Endothelial cell of umbilical vein (primary cell): Measurements from ENCODE around the gene NOSIP. TPM values are rescaled to one million over a fixed set of nuclear protein-coding genes. Genes with fewer than 3 reads are reported as not detected.
A peak's percentile ranks its signal among the peaks of the same experiment; 100 is the strongest.

ENCODE experiments used
- BruUV-seq: library from RNA; stranded (reverse); fragments of 400-500 nt; replicated peaks from 2 replicates; lab custom pipeline; 2021; lab: Mats Ljungman, UMichigan
- CTCF ChIA-PET: fragments of 300-600, 350-600 bp; sonication (Branson Sonifier 250); formaldehyde crosslinking; loops from one replicate; lab custom pipeline; 2021; ENCODE audit warnings: antibody characterized with exemption, inconsistent platforms; lab: Charles Lee
- POLR2A ChIA-PET: fragments of 300-600, 350-600 bp; sonication (Branson Sonifier 250); formaldehyde crosslinking; loops from one replicate; lab custom pipeline; 2021; ENCODE audit warnings: antibody characterized with exemption, inconsistent platforms; lab: Charles Lee
- DNase-seq: peaks from one replicate; pipeline ENCODE4 v3.0.0-alpha.2; 2011; ENCODE audit warnings: low read depth, low spot score
- FAIRE-seq: peaks from 2 replicates; lab custom pipeline; 2011; peaks lifted over from hg19 to GRCh38; lab: Jason Lieb, UNC
- H2AFZ ChIP-seq: 2 replicates; pipeline ENCODE4 v1.6.0; 2012; ENCODE audit warnings: low read depth, low read length, control low read depth, inconsistent platforms
- H3K27ac ChIP-seq: 2 replicates; pipeline ENCODE4 v1.5.1; 2011; ENCODE audit warnings: low read depth, mild to moderate bottlenecking, control low read depth, low read length, moderate library complexity; ENCODE audit not compliant: insufficient read depth
- H3K27me3 ChIP-seq, 2 experiments: 2 replicates each; pipeline versions ENCODE4 v1.6.0 to v1.6.1; 2011; ENCODE audit warnings: low read length in 2 of 2, mixed read lengths in 1 of 2; ENCODE audit not compliant: control insufficient read depth in 2 of 2, insufficient read depth in 2 of 2
- H3K36me3 ChIP-seq, 2 experiments: 2 replicates in 1 of 2; 3 replicates in 1 of 2; pipeline ENCODE4 v1.5.1; 2011; ENCODE audit warnings: low read length in 2 of 2, mild to moderate bottlenecking in 1 of 2, moderate library complexity in 1 of 2; ENCODE audit not compliant: control insufficient read depth in 2 of 2, insufficient read depth in 2 of 2; ENCODE audit errors: extremely low read depth in 1 of 2
- H3K4me1 ChIP-seq: 3 replicates; pipeline ENCODE4 v1.5.1; 2011; ENCODE audit warnings: mild to moderate bottlenecking, low read length; ENCODE audit not compliant: control insufficient read depth, insufficient read depth; ENCODE audit errors: extremely low read depth
- H3K4me2 ChIP-seq: 2 replicates; pipeline ENCODE4 v1.6.1; 2011; ENCODE audit warnings: low read length, control low read depth, mixed read lengths; ENCODE audit not compliant: insufficient read depth
- H3K4me3 ChIP-seq, 3 experiments: fragments of 200-600 bp in 1 of 3; sonication (generic), shearing (Covaris generic) in 1 of 3; replicated peaks in 1 of 3; 2 replicates each; pipeline ENCODE4 v1.5.1; 2011 to 2016; ENCODE audit warnings: control low read depth in 3 of 3, low read length in 3 of 3, mild to moderate bottlenecking in 2 of 3, inconsistent platforms in 1 of 3, low read depth in 1 of 3, moderate library complexity in 1 of 3; ENCODE audit not compliant: insufficient read depth in 1 of 3
- H3K79me2 ChIP-seq: 2 replicates; pipeline ENCODE4 v1.6.0; 2012; ENCODE audit warnings: low read length, inconsistent platforms; ENCODE audit not compliant: control insufficient read depth, insufficient read depth
- H3K9ac ChIP-seq: replicated peaks from 2 replicates; pipeline ENCODE3; 2011; ENCODE audit warnings: low read length, control low read depth; ENCODE audit not compliant: insufficient read depth; ENCODE audit errors: extremely low read depth
- H3K9me1 ChIP-seq: replicated peaks from 3 replicates; pipeline ENCODE4 v1.6.0; 2011; ENCODE audit warnings: mild to moderate bottlenecking, low read length; ENCODE audit not compliant: control insufficient read depth, insufficient read depth; ENCODE audit errors: extremely low read depth
- H3K9me3 ChIP-seq: replicated peaks from 2 replicates; pipeline ENCODE4 v1.5.1; 2012; ENCODE audit warnings: low read length, inconsistent platforms; ENCODE audit not compliant: control insufficient read depth, insufficient read depth
- H4K20me1 ChIP-seq: replicated peaks from 2 replicates; pipeline ENCODE3; 2011; ENCODE audit warnings: mild to moderate bottlenecking, low read length; ENCODE audit not compliant: control insufficient read depth, insufficient read depth; ENCODE audit errors: extremely low read depth
- CTCF ChIP-seq, 2 donors: IDR thresholded peaks; 1 replicate in 1 of 2; 2 replicates in 1 of 2; pipeline ENCODE4 v1.5.1; 2011; ENCODE audit warnings: low read length in 2 of 2, mild to moderate bottlenecking in 2 of 2, moderate library complexity in 2 of 2, control low read depth in 1 of 2, inconsistent platforms in 1 of 2, low read depth in 1 of 2; ENCODE audit not compliant: insufficient read depth in 1 of 2; ENCODE audit errors: extremely low read depth in 1 of 2
- EZH2 ChIP-seq: IDR thresholded peaks from 2 replicates; pipeline ENCODE4 v1.6.1; 2012; ENCODE audit warnings: borderline replicate concordance, low read depth, mild to moderate bottlenecking, moderate library complexity, low read length, inconsistent platforms; ENCODE audit not compliant: severe bottlenecking
- GATA2 ChIP-seq: IDR thresholded peaks from 2 replicates; pipeline ENCODE4 v1.7.0; 2011; ENCODE audit warnings: low read depth, mild to moderate bottlenecking, moderate library complexity, mixed read lengths, low read length; ENCODE audit not compliant: insufficient read length, insufficient read depth
- MYC ChIP-seq: IDR thresholded peaks from one replicate; pipeline ENCODE4 v1.6.1; 2011; ENCODE audit warnings: mild to moderate bottlenecking, low read depth, low read length
- dilution Hi-C: fragments of 300-500 bp; cut with MboI; formaldehyde crosslinking; loops from one replicate; pipeline ENCODE4 v1.15.0; 2019; ENCODE audit warnings: low sequenced_read_pairs; ENCODE audit not compliant: extremely low pct_ligation_motif_present
- intact Hi-C: fragments of 100-400 bp; cut with micrococcal nuclease; formaldehyde crosslinking; loops from one replicate; pipeline ENCODE4 v1.10.0; 2022
- polyA plus RNA-seq, 4 experiments: library from polyadenylated mRNA; depleted of rRNA in 3 of 4; stranded (reverse) in 3 of 4; unstranded in 1 of 4; fragments of >200 nt; gene quantifications; 2 replicates each; pipeline versions ENCODE4 v1.2.1 to v1.2.3, GENCODE V29; 2011 to 2012; ENCODE audit warnings: missing spikeins in 1 of 4
- small RNA-seq: library from RNA; depleted of rRNA; stranded (forward); fragments of <200 nt; gene quantifications from one replicate; pipeline ENCODE3, GENCODE V24; 2012; ENCODE audit warnings: low replicate concordance, low read depth; ENCODE audit not compliant: insufficient read depth, insufficient read length
- total RNA-seq: library from RNA; stranded (reverse); gene quantifications from 2 replicates; pipeline ENCODE4 v1.2.3, GENCODE V29; 2021

The NOSIP gene
- total and polyA plus RNA-seq, 2 donors (not counting 3 experiments of a cell fraction or from before 2014, with no cell fraction given) = 77.5 to 128 TPM

- BruUV-seq = no TSS peak
These were observed 73.7 kb downstream of the NOSIP start for GRCh38 chr19:49506575-49507105.

More at GRCh38 chr19:49506575-49507105, 73.7 kb downstream of the NOSIP start:
- ChIA-PET POLR2A (interaction anchor here (0.7 to 1.0 kb wide), 2 partner anchors 12 to 40 kb away, joined by 3 to 8 read pairs; no protein-coding TSS in a partner anchor), CTCF (interaction anchor here (0.9 to 7.9 kb wide), 15 partner anchors 10 to 165 kb away, joined by 3 to 175 read pairs (median 5); partner anchors contain the start of genes RCN3 and RPS11)
- H3K4me2 ChIP-seq = no peak overlapping the region
- H3K4me3 ChIP-seq = no peak overlapping the region
- no peak for TF ChIP-seq GATA2
- TF ChIP-seq MYC = no peak
- peak; percentile 85 for TF ChIP-seq CTCF (IDR thresholded peaks at IDR 0.05; ENCODE audit: extremely low read depth in 1 of 2, insufficient read depth in 1 of 2, low read depth in 1 of 2, low read length in 2 of 2)
- no peak for TF ChIP-seq EZH2
- H3K9ac ChIP-seq = no peak overlapping the region
- dilution Hi-C loops = no loop called here
- no peak overlapping the region for H3K27ac ChIP-seq
- H3K4me1 ChIP-seq = peaks cover 2% of the 10 kb centered on the region
- H3K9me1 ChIP-seq = no peaks in the 10 kb centered on the region
- H3K9me3 ChIP-seq = no peaks in the 10 kb centered on the region
- DNase-seq (peak; percentile 64), FAIRE-seq (peak; percentile 69)
- no peaks in the 10 kb centered on the region for H3K27me3 ChIP-seq
- H4K20me1 ChIP-seq = no peaks in the 10 kb centered on the region
- no peaks in the 10 kb centered on the region for H3K79me2 ChIP-seq
- intact Hi-C loops = no loop called here
- no peak overlapping the region for H2AFZ ChIP-seq
- H3K36me3 ChIP-seq = no peaks in the 10 kb centered on the region

Small RNAs within 50 kb of the gene (small RNA-seq; reads per million reads assigned to genes)
- gene RF00019 = not detected

Other genes starting within 250 kb of the NOSIP start
- gene CD37, start 245.2 kb downstream of the NOSIP start, total RNA-seq = not detected in 2 replicates
- gene CD37, start 245.2 kb downstream of the NOSIP start, polyA plus RNA-seq = not detected in 2 replicates
- 89.4 and 93.3 TPM in 2 replicates for gene TEAD2, start 218.1 kb downstream of the NOSIP start, total RNA-seq
- 60.3 and 60.9 TPM in 2 replicates for gene TEAD2, start 218.1 kb downstream of the NOSIP start, polyA plus RNA-seq
- gene DKKL1, start 216.7 kb downstream of the NOSIP start, total RNA-seq = not detected in 2 replicates
- 0.21 and 0.35 TPM in 2 replicates for gene DKKL1, start 216.7 kb downstream of the NOSIP start, polyA plus RNA-seq
- not detected in 2 replicates for gene KASH5, start 192.3 kb downstream of the NOSIP start, total RNA-seq
- gene KASH5, start 192.3 kb downstream of the NOSIP start, polyA plus RNA-seq = 0.03 TPM in 1 of 2 replicates, not detected in the other
- gene PTH2, start 157.1 kb downstream of the NOSIP start, total RNA-seq = not detected in 2 replicates
- gene PTH2, start 157.1 kb downstream of the NOSIP start, polyA plus RNA-seq = not detected in 2 replicates
- gene GFY, start 155.2 kb downstream of the NOSIP start, total RNA-seq = not detected in 2 replicates
- gene GFY, start 155.2 kb downstream of the NOSIP start, polyA plus RNA-seq = not detected in 2 replicates
- gene SLC17A7, start 139.0 kb downstream of the NOSIP start, total RNA-seq = 0.13 and 0.25 TPM in 2 replicates
- gene SLC17A7, start 139.0 kb downstream of the NOSIP start, polyA plus RNA-seq = 0.06 and 0.07 TPM in 2 replicates
- 84.1 and 86.9 TPM in 2 replicates for gene PIH1D1, start 128.7 kb downstream of the NOSIP start, total RNA-seq
- 72.6 and 83.2 TPM in 2 replicates for gene PIH1D1, start 128.7 kb downstream of the NOSIP start, polyA plus RNA-seq
- gene ALDH16A1, start 127.3 kb downstream of the NOSIP start, total RNA-seq = 27.6 and 38.8 TPM in 2 replicates
- gene ALDH16A1, start 127.3 kb downstream of the NOSIP start, polyA plus RNA-seq = 33.2 and 42.3 TPM in 2 replicates
- 4.7 and 5.7 TPM in 2 replicates for gene FLT3LG, start 106.3 kb downstream of the NOSIP start, total RNA-seq
- 5.0 and 5.6 TPM in 2 replicates for gene FLT3LG, start 106.3 kb downstream of the NOSIP start, polyA plus RNA-seq
- 2,291 and 2,318 TPM in 2 replicates for gene RPL13A, start 92.9 kb downstream of the NOSIP start, total RNA-seq
- gene RPL13A, start 92.9 kb downstream of the NOSIP start, polyA plus RNA-seq = 4,148 and 5,694 TPM in 2 replicates
- gene RPS11, start 84.1 kb downstream of the NOSIP start, total RNA-seq = 1,764 and 1,843 TPM in 2 replicates
- 4,411 and 4,760 TPM in 2 replicates for gene RPS11, start 84.1 kb downstream of the NOSIP start, polyA plus RNA-seq
- gene FCGRT, start 67.9 kb downstream of the NOSIP start, total RNA-seq = 98.2 and 134 TPM in 2 replicates
- gene FCGRT, start 67.9 kb downstream of the NOSIP start, polyA plus RNA-seq = 197 and 215 TPM in 2 replicates
- 94.4 and 96.1 TPM in 2 replicates for gene RCN3, start 52.6 kb downstream of the NOSIP start, total RNA-seq
- 52.7 and 68.3 TPM in 2 replicates for gene RCN3, start 52.6 kb downstream of the NOSIP start, polyA plus RNA-seq
- 1.5 and 2.6 TPM in 2 replicates for gene PRRG2, start 760 bp upstream of the NOSIP start, total RNA-seq
- gene PRRG2, start 760 bp upstream of the NOSIP start, polyA plus RNA-seq = 2.9 and 3.0 TPM in 2 replicates
- gene PRR12, start 10.6 kb upstream of the NOSIP start, total RNA-seq = 35.6 and 37.0 TPM in 2 replicates
- gene PRR12, start 10.6 kb upstream of the NOSIP start, polyA plus RNA-seq = 1.6 and 1.9 TPM in 2 replicates
- 84.8 and 89.5 TPM in 2 replicates for gene RRAS, start 59.6 kb upstream of the NOSIP start, total RNA-seq
- 250 and 329 TPM in 2 replicates for gene RRAS, start 59.6 kb upstream of the NOSIP start, polyA plus RNA-seq
- gene SCAF1, start 61.7 kb upstream of the NOSIP start, total RNA-seq = 75.8 and 83.8 TPM in 2 replicates
- gene SCAF1, start 61.7 kb upstream of the NOSIP start, polyA plus RNA-seq = 9.6 and 13.3 TPM in 2 replicates
- gene IRF3, start 85.3 kb upstream of the NOSIP start, total RNA-seq = 73.5 and 79.1 TPM in 2 replicates
- 64.8 and 92.1 TPM in 2 replicates for gene IRF3, start 85.3 kb upstream of the NOSIP start, polyA plus RNA-seq
- 52.4 and 58.5 TPM in 2 replicates for gene BCL2L12, start 85.4 kb upstream of the NOSIP start, total RNA-seq
- 49.8 and 62.2 TPM in 2 replicates for gene BCL2L12, start 85.4 kb upstream of the NOSIP start, polyA plus RNA-seq
- gene PRMT1, start 96.7 kb upstream of the NOSIP start, total RNA-seq = 234 and 242 TPM in 2 replicates
- 542 and 599 TPM in 2 replicates for gene PRMT1, start 96.7 kb upstream of the NOSIP start, polyA plus RNA-seq
- 3.3 and 4.4 TPM in 2 replicates for gene ADM5, start 109.0 kb upstream of the NOSIP start, total RNA-seq
- 3.3 and 4.5 TPM in 2 replicates for gene ADM5, start 109.0 kb upstream of the NOSIP start, polyA plus RNA-seq
- gene CPT1C, start 110.6 kb upstream of the NOSIP start, total RNA-seq = 24.7 and 45.7 TPM in 2 replicates
- 80.8 and 88.3 TPM in 2 replicates for gene CPT1C, start 110.6 kb upstream of the NOSIP start, polyA plus RNA-seq
- gene TSKS, start 182.8 kb upstream of the NOSIP start, total RNA-seq = not detected in 2 replicates
- gene TSKS, start 182.8 kb upstream of the NOSIP start, polyA plus RNA-seq = 0.03 TPM in 1 of 2 replicates, not detected in the other
- 108 TPM in 2 replicates for gene AP2A1, start 186.4 kb upstream of the NOSIP start, total RNA-seq
- gene AP2A1, start 186.4 kb upstream of the NOSIP start, polyA plus RNA-seq = 113 and 114 TPM in 2 replicates
- 14.0 and 15.3 TPM in 2 replicates for gene FUZ, start 232.7 kb upstream of the NOSIP start, total RNA-seq
- 12.3 and 14.5 TPM in 2 replicates for gene FUZ, start 232.7 kb upstream of the NOSIP start, polyA plus RNA-seq
- gene MED25, start 237.7 kb upstream of the NOSIP start, total RNA-seq = 55.8 and 62.9 TPM in 2 replicates
- 28.3 and 31.7 TPM in 2 replicates for gene MED25, start 237.7 kb upstream of the NOSIP start, polyA plus RNA-seq